Duodenal mucosa (tissue), 2 donors: ENCODE measurements around the gene TMEM192.
"Not testable (repeated sequence)": the region's sequence is repeated elsewhere in the genome, so short reads cannot be mapped to it uniquely, and the experiment has no call there.

Experiments used
- H3K27ac ChIP-seq: one replicate; pipeline ENCODE4 v1.7.0; 2013; ENCODE audit warnings: low read depth, low read length
- H3K27me3 ChIP-seq, 2 donors: one replicate each; pipeline ENCODE4 v1.7.0; 2013; ENCODE audit warnings: low read length in 2 of 2, control low read depth in 1 of 2; ENCODE audit not compliant: insufficient read depth in 2 of 2, control insufficient read depth in 1 of 2
- H3K36me3 ChIP-seq, 2 donors: one replicate each; pipeline ENCODE4 v1.7.0; 2013; ENCODE audit warnings: low read length in 2 of 2, control low read depth in 1 of 2; ENCODE audit not compliant: insufficient read depth in 2 of 2, control insufficient read depth in 1 of 2
- H3K4me1 ChIP-seq, 2 donors: one replicate each; pipeline ENCODE4 v1.7.0; 2013; ENCODE audit warnings: low read length in 2 of 2, control low read depth in 1 of 2; ENCODE audit not compliant: insufficient read depth in 2 of 2, control insufficient read depth in 1 of 2
- H3K4me3 ChIP-seq, 2 donors: one replicate each; pipeline ENCODE4 v1.7.0; 2013; ENCODE audit warnings: low read length in 2 of 2, low read depth in 1 of 2
- H3K9ac ChIP-seq, 2 donors: one replicate each; pipeline ENCODE4 v1.7.0; 2013; ENCODE audit warnings: low read length in 2 of 2, low read depth in 1 of 2
- H3K9me3 ChIP-seq, 2 donors: one replicate each; pipeline ENCODE4 v1.7.0; 2013; ENCODE audit warnings: low read length in 2 of 2, control low read depth in 1 of 2; ENCODE audit not compliant: control insufficient read depth in 1 of 2

The TMEM192 gene

DNA sequence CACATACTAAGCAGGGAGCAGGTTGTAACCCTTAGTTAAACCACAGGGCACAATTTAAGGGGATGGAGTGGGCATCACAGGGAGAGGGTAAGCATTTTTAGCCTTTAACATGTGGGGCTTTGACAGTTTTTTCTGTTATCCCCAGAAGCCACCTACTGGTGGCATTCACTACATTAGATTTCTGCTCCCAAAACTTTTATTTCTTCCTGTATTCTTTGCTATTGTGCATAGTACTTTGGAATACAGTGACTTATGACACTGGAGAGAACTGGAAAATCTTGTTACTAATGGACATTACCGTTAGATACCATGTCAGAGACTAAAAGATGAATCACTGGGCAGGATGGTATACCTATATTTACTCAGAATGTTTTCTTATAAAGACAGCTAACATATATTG, 51.7 kb downstream of the TMEM192 start:
- no peak overlapping the region for H3K9ac ChIP-seq
- H3K9me3 ChIP-seq: no peaks in the 10 kb centered on the region
- no peak overlapping the region for H3K4me3 ChIP-seq
- H3K27ac ChIP-seq: no peak overlapping the region
- H3K4me1 ChIP-seq: no peaks in the 10 kb centered on the region
- H3K36me3 ChIP-seq: no peaks in the 10 kb centered on the region
- no peaks in the 10 kb centered on the region for H3K27me3 ChIP-seq

GRCh38 chr4:165059386-165059785, 53.3 kb downstream of the TMEM192 start:
- H3K9me3 ChIP-seq: no peaks in the 10 kb centered on the region
- no peaks in the 10 kb centered on the region for H3K27me3 ChIP-seq
- no peaks in the 10 kb centered on the region for H3K4me1 ChIP-seq
- no peak overlapping the region for H3K9ac ChIP-seq
- no peaks in the 10 kb centered on the region for H3K36me3 ChIP-seq
- no peak overlapping the region for H3K4me3 ChIP-seq
- H3K27ac ChIP-seq: no peak overlapping the region

GRCh38 chr4:165058666-165059065, 54.0 kb downstream of the TMEM192 start:
- no peak overlapping the region for H3K9ac ChIP-seq
- no peak overlapping the region for H3K4me3 ChIP-seq
- no peaks in the 10 kb centered on the region for H3K36me3 ChIP-seq
- H3K9me3 ChIP-seq: no peaks in the 10 kb centered on the region
- no peak overlapping the region for H3K27ac ChIP-seq
- no peaks in the 10 kb centered on the region for H3K4me1 ChIP-seq
- H3K27me3 ChIP-seq: no peaks in the 10 kb centered on the region

- Histone ChIP-seq H3K27ac (no peak overlapping the region), H3K9me3 (no peaks in the 10 kb centered on the region), H3K27me3 (no peaks in the 10 kb centered on the region), H3K4me3 (no peak overlapping the region), H3K36me3 (no peaks in the 10 kb centered on the region), H3K4me1 (no peaks in the 10 kb centered on the region), H3K9ac (no peak overlapping the region)
These were observed 57.1 kb downstream of the TMEM192 start for GRCh38 chr4:165055601-165056000.

GRCh38 chr4:165053645-165054044, 59.0 kb downstream of the TMEM192 start, which contains the start of gene TRIM75:
Gene TRIM75 (plus strand): TSS chr4:165053866. CDS start chr4:165059148, 5,282 bp downstream.
- Histone ChIP-seq H3K4me1 (no peaks in the 10 kb centered on the region), H3K27me3 (no peaks in the 10 kb centered on the region), H3K36me3 (no peaks in the 10 kb centered on the region), H3K4me3 (no peak within 1 kb of the TSS), H3K9me3 (no peaks in the 10 kb centered on the region), H3K27ac (no peak within 1 kb of the TSS), H3K9ac (no peak within 1 kb of the TSS)

GRCh38 chr4:165052627-165053026, 60.0 kb downstream of the TMEM192 start:
- no peak overlapping the region for H3K9ac ChIP-seq
- H3K27ac ChIP-seq: no peak overlapping the region
- H3K4me1 ChIP-seq: no peaks in the 10 kb centered on the region
- no peaks in the 10 kb centered on the region for H3K27me3 ChIP-seq
- H3K36me3 ChIP-seq: no peaks in the 10 kb centered on the region
- no peaks in the 10 kb centered on the region for H3K9me3 ChIP-seq
- no peak overlapping the region for H3K4me3 ChIP-seq

DNA sequence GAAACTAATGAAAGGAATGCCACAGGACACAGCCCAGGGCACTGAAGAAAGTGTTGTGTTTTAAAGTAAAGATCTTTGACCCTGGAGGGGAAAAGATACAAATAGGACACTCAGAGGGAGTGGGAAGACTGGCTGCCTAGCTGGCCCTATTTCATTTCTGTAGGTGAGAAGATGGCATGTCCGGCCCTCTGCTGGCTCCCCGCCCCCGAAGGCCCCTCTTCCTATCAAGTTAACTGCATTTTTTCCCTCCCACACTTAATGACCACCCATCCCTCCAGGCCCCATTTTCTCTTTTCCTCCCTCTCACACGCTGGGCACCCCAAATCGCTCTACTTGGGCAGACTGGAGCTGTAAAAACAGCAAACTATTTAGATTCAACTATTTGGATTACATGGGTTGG, 64.5 kb downstream of the TMEM192 start:
- Histone ChIP-seq H3K27ac (no peak overlapping the region), H3K4me3 (no peak overlapping the region), H3K9ac (no peak overlapping the region)

DNA sequence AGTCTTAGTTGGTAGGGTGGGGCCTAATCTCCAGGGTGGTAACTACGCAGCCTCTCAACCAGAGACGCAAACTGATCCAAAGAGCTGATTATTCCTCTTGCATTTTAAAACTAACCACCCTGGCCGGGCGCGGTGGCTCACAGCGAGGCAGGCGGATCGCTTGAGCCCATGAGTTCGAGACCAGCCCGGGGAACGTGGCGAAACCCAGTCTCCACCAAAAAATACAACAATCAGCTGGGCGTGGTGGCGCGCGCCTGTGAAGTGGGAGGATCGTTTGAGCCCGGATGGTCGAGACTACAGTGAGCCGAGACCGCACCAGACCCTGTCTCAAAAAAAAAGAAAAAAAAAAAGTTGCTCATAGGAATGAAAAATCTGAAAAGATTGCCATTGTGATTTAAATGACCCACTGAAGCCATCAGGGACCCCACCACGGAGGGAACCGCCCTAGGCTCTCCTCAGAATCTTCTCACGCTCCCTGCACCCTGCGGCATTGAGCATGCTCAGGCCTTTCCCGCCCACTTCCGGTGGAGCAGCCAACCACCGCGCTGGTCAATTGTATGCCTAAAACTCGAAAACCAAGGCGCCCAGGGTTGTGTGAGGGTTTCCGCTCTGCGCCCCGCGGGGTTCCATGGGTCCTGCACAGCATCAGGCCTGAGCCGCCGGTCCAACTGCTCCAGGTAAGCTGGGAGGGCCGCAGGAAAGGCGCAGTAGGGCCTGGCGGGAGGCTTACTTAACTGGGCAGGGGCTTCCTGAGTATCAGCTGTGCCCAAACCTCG, 81.0 kb downstream of the TMEM192 start, which contains the start of gene TRIM60:
Gene TRIM60 (plus strand): TSS at position 564 of the 776 bp plus-strand sequence. CDS start 8,074 bp downstream, outside the sequence.
- Histone ChIP-seq H3K27ac (no peak within 1 kb of the TSS), H3K4me3 (no peak within 1 kb of the TSS), H3K27me3 (no peaks in the 10 kb centered on the region), H3K4me1 (no peaks in the 10 kb centered on the region), H3K9ac (no peak within 1 kb of the TSS), H3K9me3 (no peaks in the 10 kb centered on the region), H3K36me3 (no peaks in the 10 kb centered on the region)

More for the DNA sequence above, 64.5 kb downstream of the TMEM192 start:
- Histone ChIP-seq H3K36me3 (no peaks in the 10 kb centered on the region), H3K27me3 (no peaks in the 10 kb centered on the region), H3K9me3 (no peaks in the 10 kb centered on the region), H3K4me1 (no peaks in the 10 kb centered on the region)

- H3K9me3 ChIP-seq: no peaks in the 10 kb centered on the region
- H3K36me3 ChIP-seq: no peaks in the 10 kb centered on the region
- H3K27ac ChIP-seq: no peak overlapping the region
- H3K9ac ChIP-seq: no peak overlapping the region
- H3K4me1 ChIP-seq: no peaks in the 10 kb centered on the region
- H3K4me3 ChIP-seq: no peak overlapping the region
- H3K27me3 ChIP-seq: no peaks in the 10 kb centered on the region
These were observed 84.8 kb downstream of the TMEM192 start for GRCh38 chr4:165027762-165028402.

GRCh38 chr4:165025782-165026181, 86.9 kb downstream of the TMEM192 start:
- H3K36me3 ChIP-seq, H3K9ac ChIP-seq, H3K27ac ChIP-seq, H3K9me3 ChIP-seq, H3K4me3 ChIP-seq, H3K27me3 ChIP-seq, H3K4me1 ChIP-seq: not testable (repeated sequence)
